ENCODE results near the gene LONRF2.

Gene LONRF2

GRCh38 chr2:100257939-100258338 lies 64.4 kb downstream of the LONRF2 start:
- TF ChIP-seq CTCF (conservative IDR thresholded peaks at IDR 0.05) = no peak
- no peak overlapping the region for H3K27ac ChIP-seq

- H3K27ac ChIP-seq = no peak overlapping the region
- no peak for TF ChIP-seq CTCF (conservative IDR thresholded peaks at IDR 0.05)
Observed at GRCh38 chr2:100256849-100257248, 65.5 kb downstream of the LONRF2 start.

- TF ChIP-seq CTCF (conservative IDR thresholded peaks at IDR 0.05) = no peak
- no peak overlapping the region for H3K27ac ChIP-seq
Observed at GRCh38 chr2:100256416-100256815, 65.9 kb downstream of the LONRF2 start.

- no peak overlapping the region for H3K27ac ChIP-seq
- no peak for TF ChIP-seq CTCF (conservative IDR thresholded peaks at IDR 0.05)
Observed at GRCh38 chr2:100254646-100255210, 67.6 kb downstream of the LONRF2 start.

GRCh38 chr2:100253786-100254185 lies 68.5 kb downstream of the LONRF2 start:
- H3K27ac ChIP-seq = no peak overlapping the region
- TF ChIP-seq CTCF (conservative IDR thresholded peaks at IDR 0.05) = no peak

- no peak overlapping the region for H3K27ac ChIP-seq
- no peak for TF ChIP-seq CTCF (conservative IDR thresholded peaks at IDR 0.05)
Observed at GRCh38 chr2:100252811-100253698, 69.2 kb downstream of the LONRF2 start.

- no peak for TF ChIP-seq CTCF (conservative IDR thresholded peaks at IDR 0.05)
- no peak overlapping the region for H3K27ac ChIP-seq
Observed at GRCh38 chr2:100250645-100251044, 71.7 kb downstream of the LONRF2 start.
